Caco-2 (cell line): ENCODE results near the gene NRCAM. TPM values are rescaled to one million over a fixed set of nuclear protein-coding genes. Genes with fewer than 3 reads are reported as not detected.

ENCODE experiments used
- BruUV-seq: library from RNA; stranded (reverse); fragments of 400-500 nt; replicated peaks from 2 replicates; lab custom pipeline; 2021; lab: Mats Ljungman, UMichigan
- CTCF ChIA-PET: fragments of 300-600 bp; sonication (Branson Sonifier 250); formaldehyde crosslinking; loops from one replicate; lab custom pipeline; 2022; ENCODE audit warnings: antibody characterized with exemption; lab: Charles Lee
- POLR2A ChIA-PET: fragments of 300-600 bp; sonication (Branson Sonifier 250); formaldehyde crosslinking; loops from one replicate; lab custom pipeline; 2022; ENCODE audit warnings: antibody characterized with exemption; lab: Charles Lee
- DNase-seq, 2 experiments: peaks; one replicate each; pipeline versions ENCODE4 v3.0.0 to v3.0.0-alpha.2; 2020 to 2022
- H3K27me3 ChIP-seq: replicated peaks from 2 replicates; pipeline ENCODE4 v1.6.0; 2011; ENCODE audit warnings: low read length; ENCODE audit not compliant: control insufficient read depth, insufficient read depth
- H3K36me3 ChIP-seq: 2 replicates; pipeline ENCODE4 v1.5.1; 2011; ENCODE audit warnings: low read length; ENCODE audit not compliant: control insufficient read depth, insufficient read depth
- H3K4me1 ChIP-seq: fragments of 250-450 bp; sonication (Bioruptor Pico); 2 replicates; pipeline ENCODE4 v1.5.1; 2020; ENCODE audit warnings: mild to moderate bottlenecking
- H3K4me3 ChIP-seq: 2 replicates; pipeline ENCODE4 v1.5.1; 2011; ENCODE audit warnings: low read depth, mild to moderate bottlenecking, control low read depth, low read length
- H3K9me3 ChIP-seq: fragments of 250-450 bp; sonication (Bioruptor Pico); 2 replicates; pipeline ENCODE4 v1.5.1; 2020; ENCODE audit warnings: mild to moderate bottlenecking, moderate library complexity
- H3K27ac Mint-ChIP-seq: one replicate; pipeline ENCODE4 v1.8.0; 2022; ENCODE audit warnings: mixed read lengths; ENCODE audit not compliant: unreplicated experiment
- H3K27me3 Mint-ChIP-seq: one replicate; pipeline ENCODE4 v1.8.0; 2022; ENCODE audit warnings: mixed read lengths; ENCODE audit not compliant: insufficient read depth, unreplicated experiment
- H3K36me3 Mint-ChIP-seq: one replicate; pipeline ENCODE4 v1.8.0; 2022; ENCODE audit warnings: mild to moderate bottlenecking, mixed read lengths; ENCODE audit not compliant: insufficient read depth, unreplicated experiment
- H3K4me1 Mint-ChIP-seq: one replicate; pipeline ENCODE4 v1.8.0; 2022; ENCODE audit warnings: low read depth, mixed read lengths; ENCODE audit not compliant: unreplicated experiment
- H3K4me3 Mint-ChIP-seq: one replicate; pipeline ENCODE4 v1.8.0; 2022; ENCODE audit warnings: mild to moderate bottlenecking, moderate library complexity, mixed read lengths; ENCODE audit not compliant: unreplicated experiment
- H3K9me3 Mint-ChIP-seq: one replicate; pipeline ENCODE4 v1.8.0; 2022; ENCODE audit warnings: mixed read lengths; ENCODE audit not compliant: unreplicated experiment
- CTCF ChIP-seq, 2 experiments: fragments of 200-600 bp in 1 of 2; IDR thresholded peaks; 1 replicate in 1 of 2; 2 replicates in 1 of 2; pipeline versions ENCODE4 v1.5.1 to v1.8.0; 2011 to 2022; ENCODE audit warnings: antibody characterized with exemption in 1 of 2, control low read depth in 1 of 2, inconsistent platforms in 1 of 2, low read depth in 1 of 2, low read length in 1 of 2, mild to moderate bottlenecking in 1 of 2, moderate library complexity in 1 of 2; ENCODE audit not compliant: insufficient read depth in 1 of 2, severe bottlenecking in 1 of 2, unreplicated experiment in 1 of 2
- intact Hi-C: fragments of 100-400 bp; cut with micrococcal nuclease; formaldehyde crosslinking; loops from one replicate; pipeline ENCODE4 v1.10.0; 2022; ENCODE audit not compliant: unreplicated experiment
- total RNA-seq: library from RNA; stranded (reverse); gene quantifications from 2 replicates; pipeline ENCODE4 v1.2.3, GENCODE V29; 2022

NRCAM gene
- total RNA-seq, 1 experiment from 2014 or later: 96.2 TPM

DNA sequence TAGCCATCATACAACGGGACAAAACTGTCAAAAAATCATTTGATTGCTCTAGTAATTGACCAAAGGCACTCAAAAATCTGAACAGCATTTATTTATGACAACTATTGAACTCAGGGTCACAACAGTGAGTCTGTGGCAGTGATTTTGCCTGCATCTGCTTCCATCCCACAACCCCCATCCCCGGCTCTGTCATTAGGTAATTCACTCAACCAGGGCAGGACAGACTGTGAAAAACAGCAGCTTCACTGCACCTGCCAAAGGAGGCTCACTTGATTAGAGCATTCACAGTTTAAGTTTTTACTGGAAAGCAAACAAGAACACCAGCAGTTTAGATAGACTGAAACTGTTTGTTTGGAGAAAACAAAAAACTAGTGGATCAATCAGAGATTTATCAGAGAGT lies 22.2 kb downstream of the NRCAM start:
- Histone ChIP-seq H3K9me3 (no peaks in the 10 kb centered on the region), H3K27me3 (no peaks in the 10 kb centered on the region), H3K36me3 (no peaks in the 10 kb centered on the region), H3K4me3 (no peak overlapping the region), H3K4me1 (peaks cover 25% of the 10 kb centered on the region)
- no peak for DNase-seq
- Mint-ChIP-seq H3K27me3 (no peaks in the 10 kb centered on the region), H3K4me1 (peaks cover 16% of the 10 kb centered on the region), H3K27ac (peak overlapping the region; percentile 6), H3K9me3 (no peaks in the 10 kb centered on the region), H3K4me3 (no peak overlapping the region), H3K36me3 (peaks cover 27% of the 10 kb centered on the region)
- ChIA-PET CTCF (no interaction called here), POLR2A (no interaction called here)
- intact Hi-C loops: no loop called here
- TF ChIP-seq CTCF (IDR thresholded peaks at IDR 0.05; ENCODE audit: insufficient read depth in 1 of 2, low read depth in 1 of 2, low read length in 1 of 2, severe bottlenecking in 1 of 2, unreplicated experiment in 1 of 2): no peak
- BruUV-seq: no TSS peak

GRCh38 chr7:108431099-108431498 lies 25.1 kb downstream of the NRCAM start:
- Mint-ChIP-seq H3K36me3 (peaks cover 17% of the 10 kb centered on the region), H3K4me3 (no peak overlapping the region), H3K4me1 (peaks cover 16% of the 10 kb centered on the region), H3K27ac (no peak overlapping the region), H3K9me3 (no peaks in the 10 kb centered on the region), H3K27me3 (no peaks in the 10 kb centered on the region)
- no peaks in the 10 kb centered on the region for H3K27me3 ChIP-seq
- no peak for TF ChIP-seq CTCF (IDR thresholded peaks at IDR 0.05; ENCODE audit: insufficient read depth in 1 of 2, low read depth in 1 of 2, low read length in 1 of 2, severe bottlenecking in 1 of 2, unreplicated experiment in 1 of 2)
- intact Hi-C loops: no loop called here
- ChIA-PET CTCF (no interaction called here), POLR2A (no interaction called here)
- H3K9me3 ChIP-seq: no peaks in the 10 kb centered on the region
- peaks cover 29% of the 10 kb centered on the region for H3K4me1 ChIP-seq
- no TSS peak for BruUV-seq
- H3K36me3 ChIP-seq: no peaks in the 10 kb centered on the region
- H3K4me3 ChIP-seq: no peak overlapping the region
- no peak for DNase-seq

- Mint-ChIP-seq H3K27me3 (no peaks in the 10 kb centered on the region), H3K4me1 (peaks cover 15% of the 10 kb centered on the region), H3K27ac (no peak overlapping the region), H3K9me3 (no peaks in the 10 kb centered on the region), H3K36me3 (peaks cover 16% of the 10 kb centered on the region), H3K4me3 (no peak overlapping the region)
- ChIA-PET CTCF (no interaction called here), POLR2A (no interaction called here)
- Histone ChIP-seq H3K27me3 (no peaks in the 10 kb centered on the region), H3K4me1 (peaks cover 29% of the 10 kb centered on the region), H3K4me3 (no peak overlapping the region), H3K9me3 (no peaks in the 10 kb centered on the region), H3K36me3 (no peaks in the 10 kb centered on the region)
- intact Hi-C loops: no loop called here
- no TSS peak for BruUV-seq
- DNase-seq: no peak
- TF ChIP-seq CTCF (IDR thresholded peaks at IDR 0.05; ENCODE audit: insufficient read depth in 1 of 2, low read depth in 1 of 2, low read length in 1 of 2, severe bottlenecking in 1 of 2, unreplicated experiment in 1 of 2): no peak
Measured at GRCh38 chr7:108430664-108431063, 25.6 kb downstream of the NRCAM start.
